GM19193 (cell line): Measurements from ENCODE around the gene TBC1D16.

ENCODE experiments used
- POLR2A ChIP-seq: IDR thresholded peaks from 4 replicates; pipeline ENCODE4 v1.6.1; 2011; ENCODE audit not compliant: insufficient read depth, insufficient read length; ENCODE audit errors: extremely low read depth

The TBC1D16 gene

DNA sequence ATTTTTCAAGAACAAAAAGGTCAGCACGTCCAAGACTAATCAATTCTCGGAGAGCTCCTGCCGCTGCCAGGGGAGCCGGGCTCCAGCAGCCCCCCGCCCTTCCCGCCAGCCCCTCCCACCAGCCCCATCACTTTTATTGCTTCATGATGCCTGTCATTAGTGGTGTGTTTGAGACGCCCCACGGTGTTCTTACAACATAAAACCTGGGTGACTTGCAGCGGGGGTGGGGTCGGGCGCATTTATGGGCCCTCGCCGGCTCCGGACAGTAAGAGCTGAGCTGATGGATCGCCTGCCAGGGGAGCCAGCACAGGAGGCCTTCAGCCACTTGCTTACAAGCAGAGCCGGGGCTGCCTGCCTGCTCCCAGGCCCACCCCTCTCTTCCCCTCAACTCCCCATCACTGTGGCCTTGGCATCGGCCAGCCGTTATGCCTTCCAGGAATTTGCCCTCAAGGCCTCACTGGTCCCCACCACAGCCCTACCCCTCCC, 113.5 kb downstream of the TBC1D16 start:
- TF ChIP-seq POLR2A: no peak

GRCh38 chr17:79921411-79922115, 114.1 kb downstream of the TBC1D16 start:
- no peak for TF ChIP-seq POLR2A

- TF ChIP-seq POLR2A: no peak
Measured at GRCh38 chr17:79920751-79921410, 114.8 kb downstream of the TBC1D16 start.

DNA sequence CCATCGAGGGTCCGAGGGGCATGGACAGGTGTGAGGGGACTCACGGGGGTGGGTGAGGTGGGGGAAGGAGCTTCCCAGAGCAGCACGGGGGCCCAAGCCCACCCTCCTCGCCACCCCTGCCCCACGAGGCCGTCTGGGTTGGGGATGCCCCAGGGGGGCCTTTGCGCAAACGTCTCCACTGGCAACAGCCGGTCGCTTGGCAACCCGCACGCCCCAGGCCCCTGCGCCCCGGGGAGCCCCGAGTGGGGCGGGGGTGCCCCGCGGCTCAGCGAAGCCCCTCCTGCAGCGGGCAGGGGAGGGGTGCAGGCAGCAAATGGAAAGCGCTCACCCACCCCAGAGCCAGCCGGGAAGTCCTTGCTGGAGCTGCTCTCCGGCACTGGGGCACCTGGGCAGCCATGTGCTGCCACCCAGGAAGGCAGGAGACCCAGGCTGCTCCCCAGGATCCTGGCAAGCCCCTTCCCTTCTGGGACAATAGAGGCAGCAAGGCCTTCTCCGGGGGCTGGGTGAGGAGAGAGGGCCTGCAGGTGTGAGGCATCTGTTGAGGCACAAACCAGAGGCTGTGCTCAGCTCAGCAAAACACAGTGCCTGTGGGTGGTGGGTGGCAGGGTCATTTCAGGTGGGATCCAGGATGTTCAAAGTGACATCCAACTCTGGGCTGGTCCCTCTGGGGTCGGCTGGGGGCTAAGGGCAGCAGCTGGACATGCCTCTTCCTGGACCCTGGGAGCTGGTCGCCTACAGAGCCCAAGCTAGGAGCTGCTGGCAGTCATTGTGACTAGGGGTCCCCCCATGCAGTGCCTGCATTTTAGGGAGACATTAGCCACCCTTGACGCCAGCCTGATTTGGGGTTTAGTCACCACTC, 115.6 kb downstream of the TBC1D16 start:
- no peak for TF ChIP-seq POLR2A

DNA sequence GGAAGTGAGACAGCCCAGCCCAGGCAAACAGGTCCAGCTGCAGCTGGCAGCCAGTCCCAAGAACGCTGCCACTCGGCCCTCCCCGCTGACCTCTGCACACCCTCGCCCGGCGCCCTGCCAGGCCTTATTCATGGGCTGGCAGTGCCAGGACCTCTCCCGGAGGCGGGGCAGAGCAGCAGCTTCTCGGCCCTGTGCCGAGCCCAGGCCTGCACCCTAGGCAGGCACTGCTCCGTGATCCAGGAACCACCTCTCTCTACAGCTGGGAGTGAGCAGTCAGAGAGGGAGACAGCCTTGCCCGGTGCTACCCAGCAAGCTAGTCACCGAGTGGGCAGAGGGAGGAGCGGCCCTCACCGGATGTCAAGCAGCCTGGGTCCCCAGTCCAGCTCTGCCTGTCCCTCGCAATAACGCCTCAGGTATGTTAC, 116.5 kb downstream of the TBC1D16 start:
- no peak for TF ChIP-seq POLR2A

GRCh38 chr17:79918581-79919163, 117.0 kb downstream of the TBC1D16 start:
- TF ChIP-seq POLR2A: no peak

GRCh38 chr17:79917902-79918484, 117.7 kb downstream of the TBC1D16 start:
- TF ChIP-seq POLR2A: no peak

DNA sequence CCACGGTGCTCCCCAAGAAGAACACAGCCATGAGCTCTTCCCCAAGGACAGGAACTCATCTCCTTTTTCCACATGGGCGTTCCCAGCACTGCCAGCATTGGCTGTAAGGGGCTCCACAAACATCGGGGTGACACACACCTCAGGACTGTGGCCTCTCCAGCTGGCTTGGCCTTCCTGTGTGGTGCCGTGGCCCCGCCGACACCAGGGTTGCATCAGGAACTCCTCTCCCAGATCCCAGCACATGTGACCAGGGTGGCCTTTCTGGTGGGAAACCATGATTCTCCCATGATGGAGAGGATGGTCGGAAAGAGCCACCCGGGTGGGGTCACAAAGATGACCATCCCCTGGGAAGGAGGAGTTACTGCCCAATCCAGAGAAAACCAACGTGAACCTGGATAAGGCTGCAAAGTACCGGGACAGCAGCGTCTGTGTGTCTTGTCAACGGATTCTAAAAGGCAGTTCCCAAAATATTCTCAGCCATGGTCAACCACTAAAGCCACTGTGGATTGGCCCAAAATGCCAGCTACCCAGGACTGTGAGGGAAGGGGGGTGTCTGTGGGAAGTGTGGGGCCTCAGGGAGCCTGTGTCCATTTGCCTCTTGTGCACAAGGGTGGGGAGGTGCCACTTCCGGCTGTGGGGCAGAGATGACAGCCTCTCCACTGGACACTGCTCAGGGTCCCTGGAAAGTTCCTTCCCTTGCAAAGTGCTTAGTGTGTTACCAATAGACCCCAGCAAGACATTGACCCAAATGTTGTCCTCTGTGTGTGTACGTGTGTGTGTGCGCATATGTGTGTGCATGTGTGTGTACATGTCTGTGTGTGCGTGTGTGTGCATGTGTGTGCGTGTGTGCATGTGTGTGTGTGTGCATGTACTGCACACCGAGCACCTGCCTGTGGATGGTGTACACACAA, 118.4 kb downstream of the TBC1D16 start:
- no peak for TF ChIP-seq POLR2A

GRCh38 chr17:79916506-79916905, 119.2 kb downstream of the TBC1D16 start:
- no peak for TF ChIP-seq POLR2A

GRCh38 chr17:79915850-79916430, 119.7 kb downstream of the TBC1D16 start:
- TF ChIP-seq POLR2A: no peak

GRCh38 chr17:79914813-79915740, 120.6 kb downstream of the TBC1D16 start:
- TF ChIP-seq POLR2A: no peak
